ENCODE measurements around the gene SOD3.

- TF ChIP-seq CTCF (conservative IDR thresholded peaks at IDR 0.05; ENCODE audit: low read depth, low read length) (no peak), RAD21 (IDR thresholded peaks at IDR 0.05; ENCODE audit: low read length) (no peak), NFE2L2 (IDR thresholded peaks at IDR 0.05; ENCODE audit: low read depth, low read length) (no peak), USF2 (IDR thresholded peaks at IDR 0.05; ENCODE audit: low read depth, low read length) (no peak), POLR2A (IDR thresholded peaks at IDR 0.05; ENCODE audit: low read depth, low read length) (no peak), RFX5 (IDR thresholded peaks at IDR 0.05; ENCODE audit: low read depth, low read length) (no peak), ELK1 (IDR thresholded peaks at IDR 0.05; ENCODE audit: borderline replicate concordance, low read depth, low read length) (no peak)
These were observed 20.9 kb upstream of the SOD3 start for GRCh38 chr4:24774452-24774851.
